HG02571 (cell line): Measurements from ENCODE around the gene INPP5J.
"Not testable (repeated sequence)": the region's sequence is repeated elsewhere in the genome, so short reads cannot be mapped to it uniquely, and the experiment has no call there.

Source experiments
- ATAC-seq: cut with Tn5 transposase; IDR thresholded peaks from one replicate; pipeline ENCODE4 v1.9.1; 2021; ENCODE audit warnings: mild to moderate bottlenecking, moderate library complexity; ENCODE audit not compliant: unreplicated experiment

Gene INPP5J

GRCh38 chr22:31143038-31143437 lies 20.3 kb downstream of the INPP5J start:
- ATAC-seq, result no peak

- ATAC-seq, result no peak
Measured at GRCh38 chr22:31143537-31143936, 20.8 kb downstream of the INPP5J start.

GRCh38 chr22:31144223-31144622 lies 21.5 kb downstream of the INPP5J start:
- no peak for ATAC-seq

GRCh38 chr22:31148488-31148887 lies 25.7 kb downstream of the INPP5J start:
- ATAC-seq, result no peak

GRCh38 chr22:31148953-31149627 lies 26.3 kb downstream of the INPP5J start:
- ATAC-seq, result no peak

GRCh38 chr22:31150615-31151014 lies 27.8 kb downstream of the INPP5J start:
- ATAC-seq, result no peak

DNA sequence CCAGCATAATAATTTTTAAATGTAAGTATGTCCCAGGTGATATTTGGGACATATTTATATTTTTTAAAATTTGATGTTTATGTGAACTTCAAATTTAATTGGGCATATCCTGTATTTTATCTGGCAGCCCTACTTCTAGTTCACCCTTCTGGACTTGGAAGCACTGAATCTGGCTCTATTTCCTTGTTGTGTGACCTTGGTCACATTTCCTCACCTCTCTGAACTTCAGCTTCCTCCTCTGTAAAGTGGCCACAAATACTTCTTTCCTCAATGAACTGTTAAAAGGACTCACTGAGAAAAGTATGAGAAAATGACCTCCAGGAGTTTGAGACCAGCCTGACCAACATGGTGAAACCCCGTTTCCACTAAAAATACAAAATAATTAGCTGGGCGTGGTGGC lies 29.1 kb downstream of the INPP5J start:
- no peak for ATAC-seq

GRCh38 chr22:31153357-31153756 lies 30.6 kb downstream of the INPP5J start:
- ATAC-seq, result no peak

GRCh38 chr22:31154975-31155374 lies 32.2 kb downstream of the INPP5J start:
- ATAC-seq, result no peak

DNA sequence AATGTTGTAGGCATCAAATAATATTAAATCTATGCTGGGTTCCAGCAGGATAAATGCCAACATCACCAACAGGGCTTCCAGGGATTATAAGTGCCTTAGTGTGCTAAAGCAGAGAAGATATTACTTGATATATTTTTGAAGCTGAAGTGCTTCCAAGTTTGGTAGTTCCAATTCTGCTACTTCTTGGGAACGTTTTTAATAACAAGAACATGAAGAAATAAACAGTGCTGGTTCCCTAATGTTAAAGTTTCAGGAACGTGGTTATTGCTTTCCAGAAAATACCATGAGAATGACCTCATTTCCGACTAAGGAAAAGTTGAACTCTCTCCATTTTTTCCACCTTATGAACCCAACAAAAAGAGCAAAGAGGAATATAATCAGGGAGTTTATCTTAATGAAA lies 32.7 kb downstream of the INPP5J start:
- no peak for ATAC-seq

- ATAC-seq, result peak; percentile 26
Measured at GRCh38 chr22:31160328-31160978, 37.7 kb downstream of the INPP5J start.

DNA sequence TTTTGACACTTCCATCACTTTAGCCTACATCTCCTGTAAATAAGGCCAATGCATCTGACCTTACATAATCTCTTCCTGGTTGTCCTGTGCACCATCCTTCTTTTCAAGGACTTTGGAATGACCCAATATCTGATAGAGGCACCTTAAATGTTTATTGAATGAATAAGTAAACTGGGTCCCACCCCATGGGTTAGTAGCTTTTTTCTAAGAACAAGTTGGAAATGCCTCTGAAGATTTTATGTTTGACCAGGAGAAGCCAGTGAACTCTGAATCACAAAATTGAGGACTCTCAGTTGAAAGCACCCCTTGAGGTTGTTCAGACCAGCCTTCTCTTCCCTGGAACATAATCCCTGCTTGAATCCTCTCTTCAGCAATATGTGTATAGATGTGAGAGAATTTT lies 38.6 kb downstream of the INPP5J start:
- ATAC-seq, result no peak

DNA sequence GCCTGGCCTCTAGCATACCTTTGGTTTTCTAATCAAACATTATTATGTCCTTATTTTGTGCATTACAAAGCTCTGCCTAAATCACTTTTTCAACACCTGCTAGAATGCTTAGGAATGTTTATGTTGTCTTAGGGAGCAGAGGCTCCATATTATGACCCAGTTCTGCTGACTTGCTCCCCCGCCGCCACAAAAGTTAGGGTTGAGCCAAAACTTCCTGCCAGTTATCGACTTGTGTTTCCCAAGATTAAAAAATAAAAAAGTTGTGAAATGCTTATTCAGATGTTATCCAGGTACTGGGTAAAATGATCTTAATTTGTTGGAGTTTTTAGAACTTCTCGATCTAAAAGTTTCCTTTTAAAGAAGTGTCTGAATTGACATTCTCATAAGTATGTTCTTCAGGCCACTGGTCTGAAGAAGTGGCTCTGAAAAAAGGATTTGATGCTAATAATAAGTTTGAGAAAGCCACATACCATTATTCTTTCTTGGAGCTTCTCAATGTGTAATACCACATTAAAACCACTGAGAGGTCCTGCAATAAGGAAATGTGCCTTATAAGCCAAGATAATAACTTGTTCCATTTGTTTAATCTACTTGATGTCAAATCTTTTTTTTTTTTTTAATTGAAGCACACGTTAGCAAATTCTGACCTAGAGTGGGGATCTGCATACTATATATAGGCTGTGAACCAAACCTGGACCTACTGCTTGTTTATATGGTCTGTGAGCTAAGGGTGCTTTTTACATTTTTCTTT lies 39.4 kb downstream of the INPP5J start:
- no peak for ATAC-seq

DNA sequence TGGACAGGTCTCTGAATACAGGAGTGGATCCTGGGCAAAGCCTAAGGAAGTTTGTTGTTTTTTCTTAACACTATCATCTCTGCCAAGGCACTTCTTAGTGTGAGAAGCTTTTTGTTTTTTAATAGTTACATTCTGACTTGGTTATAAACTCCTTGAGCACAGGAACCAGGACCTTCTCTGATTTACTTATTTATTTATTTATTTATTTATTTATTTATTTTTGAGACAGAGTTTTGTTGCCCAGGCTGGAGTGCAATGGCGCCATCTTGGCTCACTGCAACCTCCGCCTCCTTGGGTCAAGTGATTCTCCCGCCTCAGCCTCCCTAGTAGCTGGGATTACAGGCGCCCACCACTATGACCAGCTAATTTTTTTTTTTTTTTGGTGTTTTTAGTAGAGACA lies 48.2 kb downstream of the INPP5J start:
- ATAC-seq, result no peak

GRCh38 chr22:31171734-31172133 lies 49.0 kb downstream of the INPP5J start:
- not testable (repeated sequence) for ATAC-seq

DNA sequence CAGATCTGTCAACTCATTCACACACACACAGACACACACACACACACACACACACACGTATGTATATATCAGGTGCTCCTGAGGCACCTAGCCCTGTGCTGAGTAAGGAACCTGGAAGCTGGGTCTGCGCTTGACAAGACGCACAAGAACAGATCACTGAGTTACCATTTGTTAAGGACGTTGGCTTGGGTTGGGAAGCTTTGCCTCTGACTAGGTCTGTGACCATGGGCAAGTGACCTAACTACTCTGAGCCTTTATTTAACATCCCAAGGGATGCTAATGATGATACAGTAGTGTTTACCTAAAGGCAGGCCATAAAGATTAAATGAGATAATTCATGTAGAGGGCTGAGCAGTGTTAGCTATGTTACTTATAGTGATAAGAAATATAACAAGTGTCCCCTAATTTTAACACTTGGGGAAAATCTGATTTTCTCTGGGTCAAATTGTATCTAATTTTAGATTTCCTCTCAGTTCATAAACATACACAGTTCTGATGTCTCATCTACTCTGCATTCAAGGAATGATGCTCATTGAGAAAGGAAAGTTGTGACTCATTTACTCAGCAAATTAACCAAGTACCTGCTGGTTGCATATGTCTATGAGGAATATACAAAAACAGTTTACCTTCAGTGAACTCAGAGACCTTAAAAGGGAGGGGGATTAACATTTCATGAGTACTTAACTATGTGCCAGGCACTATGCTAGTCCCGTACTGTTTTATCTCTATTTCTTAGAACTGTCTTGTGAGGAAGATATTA lies 50.8 kb downstream of the INPP5J start:
- no peak for ATAC-seq

- no peak for ATAC-seq
Measured at GRCh38 chr22:31176923-31177322, 54.2 kb downstream of the INPP5J start.

DNA sequence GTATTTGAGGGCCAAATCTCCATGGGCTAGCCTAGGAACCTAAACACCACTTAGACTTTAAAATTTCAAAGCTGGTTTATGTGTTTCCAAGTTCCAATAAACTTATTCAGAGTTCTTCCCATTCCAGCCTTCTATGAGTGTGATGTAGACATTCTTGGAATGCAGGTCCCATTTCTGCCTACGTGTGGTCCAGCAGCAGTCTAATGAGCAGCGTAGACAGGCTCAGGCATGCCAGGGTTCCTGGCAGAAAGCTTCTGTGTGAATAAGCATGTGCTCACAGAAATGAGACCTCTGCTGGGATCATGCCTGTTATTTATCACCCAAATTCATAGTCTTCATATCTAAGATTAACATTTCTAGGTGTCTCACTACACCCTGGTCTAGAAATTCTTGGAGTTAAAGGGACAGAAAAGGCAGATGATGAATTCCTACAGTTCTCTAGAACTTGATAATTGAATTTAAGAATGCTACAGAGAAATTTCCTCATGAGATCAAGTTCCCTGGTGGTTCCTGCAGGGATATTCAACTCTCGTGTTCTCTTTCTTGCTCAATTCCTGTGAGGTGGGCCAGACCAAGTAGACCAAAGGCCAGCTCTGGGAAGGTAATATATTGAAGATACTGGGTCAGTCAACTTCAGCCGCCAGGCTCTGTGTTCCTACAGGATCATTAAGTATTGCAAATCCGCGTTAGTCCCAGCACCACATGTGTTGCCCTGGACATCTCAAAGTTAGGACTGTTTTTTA lies 54.8 kb downstream of the INPP5J start:
- ATAC-seq, result no peak

DNA sequence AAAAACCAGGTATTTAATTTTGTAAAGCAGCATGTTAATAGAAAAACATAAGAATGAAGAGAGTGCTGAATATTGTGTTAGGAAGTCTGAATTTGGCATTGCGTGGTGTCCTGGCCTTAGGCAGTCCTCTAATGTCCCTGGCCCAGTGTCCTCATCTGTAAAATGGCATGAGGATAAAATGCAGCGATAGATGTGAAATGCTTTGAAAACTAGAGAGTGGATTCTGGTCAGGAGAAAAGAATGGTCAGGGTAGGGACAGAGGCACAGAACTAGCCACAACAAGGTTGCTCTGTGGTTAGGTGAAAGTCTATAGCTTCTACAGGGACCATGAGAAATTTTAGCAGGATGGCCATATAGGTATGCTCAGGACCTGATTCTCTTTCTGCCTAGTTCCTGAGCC lies 56.1 kb downstream of the INPP5J start:
- no peak for ATAC-seq

DNA sequence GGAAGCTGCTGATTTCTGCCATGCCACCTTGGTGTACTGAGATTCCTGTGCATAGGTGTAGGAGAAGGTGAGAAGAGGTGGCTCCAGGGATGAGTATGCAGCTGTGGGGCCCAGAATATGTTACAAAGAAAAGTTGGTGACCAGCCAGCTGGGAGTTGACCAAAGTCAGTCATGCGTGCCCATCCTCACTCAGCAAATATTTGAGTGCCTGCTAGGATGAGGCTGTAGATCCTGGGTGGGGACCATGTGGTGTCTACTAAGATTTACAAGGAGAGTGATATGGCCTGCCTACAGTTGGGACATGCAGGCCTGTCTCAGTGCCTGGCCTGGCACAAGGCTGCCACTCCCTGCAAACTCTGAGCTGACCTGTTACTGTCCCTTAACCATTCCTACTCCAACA lies 56.6 kb downstream of the INPP5J start:
- no peak for ATAC-seq

DNA sequence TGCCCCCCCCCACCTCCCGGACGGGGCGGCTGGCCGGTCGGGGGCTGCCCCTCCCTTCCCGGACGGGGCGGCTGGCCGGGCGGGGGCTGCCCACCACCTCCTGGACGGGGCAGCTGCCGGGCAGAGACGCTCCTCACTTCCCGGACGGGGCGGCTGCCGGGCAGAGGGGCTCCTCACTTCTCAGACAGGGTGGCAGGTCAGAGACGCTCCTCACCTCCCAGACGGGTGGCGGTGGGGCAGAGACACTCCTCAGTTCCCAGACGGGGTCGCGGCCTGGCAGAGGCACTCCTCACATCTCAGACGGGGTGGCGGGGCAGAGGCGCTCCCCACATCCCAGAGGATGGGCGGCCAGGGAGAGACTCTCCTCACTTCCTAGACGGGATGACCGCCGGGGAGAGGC lies 61.2 kb downstream of the INPP5J start:
- ATAC-seq, result no peak
